ENCODE results near the gene SEMA5B.
A peak's percentile ranks its signal among the peaks of the same experiment; 100 is the strongest.

The SEMA5B gene, protein sequence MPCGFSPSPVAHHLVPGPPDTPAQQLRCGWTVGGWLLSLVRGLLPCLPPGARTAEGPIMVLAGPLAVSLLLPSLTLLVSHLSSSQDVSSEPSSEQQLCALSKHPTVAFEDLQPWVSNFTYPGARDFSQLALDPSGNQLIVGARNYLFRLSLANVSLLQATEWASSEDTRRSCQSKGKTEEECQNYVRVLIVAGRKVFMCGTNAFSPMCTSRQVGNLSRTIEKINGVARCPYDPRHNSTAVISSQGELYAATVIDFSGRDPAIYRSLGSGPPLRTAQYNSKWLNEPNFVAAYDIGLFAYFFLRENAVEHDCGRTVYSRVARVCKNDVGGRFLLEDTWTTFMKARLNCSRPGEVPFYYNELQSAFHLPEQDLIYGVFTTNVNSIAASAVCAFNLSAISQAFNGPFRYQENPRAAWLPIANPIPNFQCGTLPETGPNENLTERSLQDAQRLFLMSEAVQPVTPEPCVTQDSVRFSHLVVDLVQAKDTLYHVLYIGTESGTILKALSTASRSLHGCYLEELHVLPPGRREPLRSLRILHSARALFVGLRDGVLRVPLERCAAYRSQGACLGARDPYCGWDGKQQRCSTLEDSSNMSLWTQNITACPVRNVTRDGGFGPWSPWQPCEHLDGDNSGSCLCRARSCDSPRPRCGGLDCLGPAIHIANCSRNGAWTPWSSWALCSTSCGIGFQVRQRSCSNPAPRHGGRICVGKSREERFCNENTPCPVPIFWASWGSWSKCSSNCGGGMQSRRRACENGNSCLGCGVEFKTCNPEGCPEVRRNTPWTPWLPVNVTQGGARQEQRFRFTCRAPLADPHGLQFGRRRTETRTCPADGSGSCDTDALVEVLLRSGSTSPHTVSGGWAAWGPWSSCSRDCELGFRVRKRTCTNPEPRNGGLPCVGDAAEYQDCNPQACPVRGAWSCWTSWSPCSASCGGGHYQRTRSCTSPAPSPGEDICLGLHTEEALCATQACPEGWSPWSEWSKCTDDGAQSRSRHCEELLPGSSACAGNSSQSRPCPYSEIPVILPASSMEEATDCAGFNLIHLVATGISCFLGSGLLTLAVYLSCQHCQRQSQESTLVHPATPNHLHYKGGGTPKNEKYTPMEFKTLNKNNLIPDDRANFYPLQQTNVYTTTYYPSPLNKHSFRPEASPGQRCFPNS

DNA sequence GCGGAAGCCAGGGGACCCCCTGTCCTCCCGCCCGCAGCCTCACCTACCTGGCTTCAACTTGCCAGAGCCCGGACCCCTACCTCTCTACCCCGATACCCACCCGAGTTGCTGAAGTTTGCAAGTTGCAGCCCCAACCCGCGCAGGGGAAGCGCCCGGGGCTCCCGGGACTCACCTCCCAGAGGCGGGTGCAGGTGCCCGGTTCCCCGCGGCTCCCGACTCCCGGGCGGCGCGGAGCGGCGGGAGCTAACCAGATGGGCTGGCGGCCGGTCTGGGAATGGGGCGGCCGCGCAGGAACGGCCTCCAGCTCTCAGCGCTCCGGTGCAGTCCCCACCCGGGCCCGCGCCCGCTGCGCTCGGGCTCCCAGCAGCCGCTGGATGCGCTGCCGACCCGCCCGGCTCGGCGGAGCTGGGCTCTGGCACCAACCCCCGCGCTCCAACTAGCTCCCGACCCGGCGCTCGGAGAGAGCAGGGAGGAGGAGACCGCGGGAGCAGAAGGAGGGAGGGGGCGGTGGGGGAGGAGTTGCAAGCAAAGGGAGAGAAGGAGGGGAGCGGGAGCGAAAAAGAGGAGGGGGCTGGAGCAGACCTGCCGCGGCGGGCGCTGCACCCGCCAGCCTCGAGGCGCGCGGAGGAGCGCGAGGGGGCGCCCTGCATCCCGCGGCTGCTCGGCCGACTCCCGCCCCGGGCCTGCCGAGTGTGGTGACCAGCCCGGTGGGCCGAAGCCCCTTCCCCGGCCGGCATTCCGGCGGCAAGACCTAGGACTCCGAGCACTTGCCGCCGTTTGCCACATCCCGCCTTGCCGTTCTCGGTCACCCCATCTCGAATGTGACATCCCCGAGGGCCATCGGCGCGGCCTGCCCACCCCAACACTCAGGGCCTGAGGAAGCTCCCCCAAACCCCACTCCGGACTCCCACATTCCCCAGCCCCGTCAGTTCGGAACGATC lies at the start of gene SEMA5B:
Gene SEMA5B, minus strand, starts transcription at position 472 of the 941 bp plus-strand sequence. CDS start 66,500 bp downstream, outside the sequence.
- peak; percentile 21 for DNase-seq

DNA sequence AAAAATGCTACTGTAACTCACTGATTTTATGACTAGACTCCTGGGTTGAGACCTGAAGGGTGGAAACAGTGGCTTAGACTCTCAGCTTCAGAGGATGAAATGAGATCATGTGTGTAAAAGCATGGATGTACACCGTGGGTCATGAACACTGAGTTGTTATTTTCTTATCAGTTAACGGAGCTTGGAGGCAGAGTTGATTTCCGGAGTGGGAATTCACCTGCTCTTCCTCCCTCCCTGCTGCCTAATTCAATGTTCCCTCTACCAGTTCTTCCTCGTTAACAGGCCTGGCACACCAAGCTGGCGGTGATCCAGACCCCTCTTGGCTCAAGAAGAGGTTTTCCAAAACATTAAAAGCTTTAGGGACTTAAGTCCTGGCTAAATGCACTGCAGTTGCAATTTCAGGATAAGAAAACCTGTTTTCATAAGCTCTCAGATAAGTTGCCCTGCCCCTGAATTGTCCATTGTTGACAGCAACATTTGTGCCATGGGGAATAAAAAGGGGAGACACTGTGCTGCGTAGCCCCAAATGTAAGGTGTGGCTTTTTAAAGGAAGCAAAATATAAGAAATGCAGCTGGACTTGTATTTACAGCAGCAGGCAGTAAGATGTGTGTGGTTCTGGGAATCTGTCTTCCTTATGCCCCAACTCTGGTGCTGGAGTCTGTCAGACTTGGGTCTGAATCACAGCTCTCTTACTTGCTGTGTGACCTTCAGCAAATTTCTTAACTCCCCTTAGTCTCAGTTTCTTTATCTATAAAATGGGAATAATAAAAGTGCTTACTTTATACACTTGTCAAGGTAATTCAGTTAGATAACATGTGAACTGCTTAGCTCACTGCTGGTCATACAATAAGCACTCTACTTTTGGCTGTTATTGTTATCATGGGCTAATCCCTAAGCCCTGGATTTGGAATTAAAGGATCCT lies 49.2 kb upstream of the SEMA5B start:
- no peak for DNase-seq

DNA sequence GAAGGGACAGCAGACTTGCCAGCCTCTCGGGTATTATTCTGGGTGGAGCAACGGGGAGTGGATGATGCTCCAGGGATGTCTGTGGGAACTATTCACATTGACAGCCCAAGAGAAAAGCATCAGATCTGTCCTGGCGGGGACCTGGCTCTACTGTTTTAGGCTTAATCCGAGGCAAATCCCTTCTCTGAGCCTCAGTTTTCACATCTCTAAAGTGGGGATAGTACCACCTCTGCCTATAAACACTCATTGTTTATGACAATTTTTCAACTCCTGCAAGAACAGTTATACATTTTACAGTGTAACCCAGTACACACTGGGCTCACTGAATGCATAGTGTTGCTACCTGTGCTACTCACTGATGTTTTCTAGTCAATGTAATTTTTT lies 48.5 kb upstream of the SEMA5B start:
- DNase-seq = no peak

DNA sequence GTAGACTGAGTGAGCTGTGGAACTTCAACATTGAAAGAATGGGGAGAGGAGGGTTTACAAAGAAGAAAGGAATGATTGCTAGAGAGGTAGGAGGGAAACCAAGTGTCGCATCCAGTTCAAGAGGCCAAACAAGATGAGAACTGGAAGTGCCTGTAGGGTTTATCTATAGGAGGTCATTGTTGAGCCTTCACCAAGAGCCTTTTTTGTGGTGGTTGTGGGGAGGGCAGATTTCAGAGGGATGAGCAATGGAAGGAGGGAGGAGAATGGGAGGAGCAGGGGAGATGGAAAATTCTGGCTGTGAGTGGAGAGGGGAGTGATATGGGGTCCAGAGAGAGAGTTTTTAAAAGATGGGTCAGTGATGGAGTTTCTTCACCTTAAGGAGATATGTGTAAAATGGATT lies 47.8 kb upstream of the SEMA5B start:
- no peak for DNase-seq

DNA sequence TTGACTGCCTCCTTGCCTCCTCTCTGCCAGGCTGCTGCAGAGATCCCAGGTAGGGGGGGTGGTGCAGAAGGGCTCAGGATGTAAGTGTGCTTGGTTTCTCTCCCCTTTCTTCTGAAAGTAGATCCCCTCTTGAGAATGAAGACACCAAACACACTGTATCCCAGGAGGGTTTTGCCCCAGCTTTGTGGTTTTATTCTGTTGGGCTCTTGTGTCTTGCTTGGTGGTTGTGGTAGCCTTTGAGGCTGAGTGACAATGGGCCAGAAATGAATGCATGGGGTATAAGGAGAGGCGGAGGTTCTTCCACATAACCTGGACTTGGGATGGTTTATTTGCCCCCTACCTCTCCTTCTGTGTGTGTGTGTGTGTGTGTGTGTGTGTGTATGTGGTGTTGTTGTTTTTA lies 45.0 kb upstream of the SEMA5B start:
- no peak for DNase-seq

DNA sequence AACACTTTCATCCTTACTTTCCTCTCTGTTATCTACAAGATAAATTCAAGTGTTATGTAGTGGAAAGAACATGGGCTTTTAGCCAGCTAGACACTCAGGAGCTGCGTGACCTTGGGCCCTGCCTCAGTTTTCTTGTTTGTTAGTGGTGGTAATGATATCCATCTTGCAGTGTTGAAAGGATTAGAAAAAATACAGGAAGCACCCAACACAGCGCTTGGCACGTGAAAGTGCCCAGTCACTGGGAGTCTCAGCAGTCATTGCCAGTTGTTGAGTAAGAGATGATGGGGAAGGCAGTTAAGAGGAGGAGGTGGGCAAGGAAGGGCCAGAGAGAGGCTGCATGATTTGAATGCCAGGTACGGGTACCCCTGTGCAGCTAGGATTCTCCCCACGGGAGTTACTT lies 44.6 kb upstream of the SEMA5B start:
- DNase-seq = no peak

DNA sequence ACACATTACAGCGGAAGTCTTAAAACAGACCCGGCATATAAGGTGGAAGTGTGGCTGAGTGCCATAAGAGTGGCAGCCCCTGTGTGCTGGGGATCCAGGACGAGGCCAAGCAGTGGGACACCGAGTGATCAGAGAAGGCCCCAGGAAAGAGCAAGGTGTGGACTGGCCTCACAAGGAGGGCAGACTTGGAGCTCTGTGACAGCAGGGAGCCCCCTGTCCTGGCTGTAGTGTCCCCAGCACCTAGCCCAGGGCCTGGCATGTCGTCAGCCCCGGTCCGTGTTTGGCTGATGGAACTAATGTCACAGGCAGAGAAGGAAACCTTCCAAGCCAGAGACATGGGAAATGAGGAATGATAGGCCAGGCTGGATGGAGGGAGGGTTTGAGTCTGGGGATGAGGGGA lies 44.0 kb upstream of the SEMA5B start:
- no peak for DNase-seq

DNA sequence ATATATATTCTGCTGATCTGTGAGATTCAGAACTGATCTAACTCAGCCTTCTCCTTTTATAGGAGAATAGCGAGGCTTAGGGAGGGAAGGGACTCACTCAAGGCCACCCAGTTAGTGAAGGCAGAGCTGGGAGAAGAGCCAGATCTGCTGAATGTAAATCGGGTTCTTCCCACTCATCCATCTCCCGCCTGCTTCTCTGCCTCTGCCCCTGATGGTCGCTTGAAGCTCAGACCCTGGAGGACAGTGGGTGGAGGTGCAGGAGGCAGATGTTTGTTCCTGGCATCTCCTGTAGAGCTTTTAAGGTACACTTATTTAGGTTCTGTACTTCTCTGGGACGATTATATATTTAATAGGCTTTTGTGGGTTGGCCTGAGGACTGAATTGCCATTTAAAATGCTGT lies 43.6 kb upstream of the SEMA5B start:
- DNase-seq = no peak

DNA sequence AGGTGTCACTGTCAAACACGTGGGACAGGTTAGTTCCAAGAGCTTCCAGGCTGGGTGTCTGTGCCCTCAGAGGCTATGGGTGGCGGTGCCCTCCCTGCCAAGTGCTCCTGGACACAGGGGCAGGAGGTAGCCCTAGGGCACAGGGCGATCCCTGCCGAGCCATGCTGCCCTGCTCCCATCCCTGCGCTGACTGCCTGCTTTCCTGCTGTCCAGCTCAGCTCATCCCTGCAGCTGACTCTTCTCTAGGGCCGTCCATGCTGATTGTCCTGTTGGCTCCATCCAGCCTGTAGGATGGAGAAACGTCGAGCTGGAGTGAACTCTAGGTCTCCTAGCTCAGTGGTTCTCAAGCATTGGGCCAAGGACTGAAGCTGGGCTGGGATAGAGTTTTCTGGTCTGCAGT lies 42.9 kb upstream of the SEMA5B start:
- DNase-seq = no peak

DNA sequence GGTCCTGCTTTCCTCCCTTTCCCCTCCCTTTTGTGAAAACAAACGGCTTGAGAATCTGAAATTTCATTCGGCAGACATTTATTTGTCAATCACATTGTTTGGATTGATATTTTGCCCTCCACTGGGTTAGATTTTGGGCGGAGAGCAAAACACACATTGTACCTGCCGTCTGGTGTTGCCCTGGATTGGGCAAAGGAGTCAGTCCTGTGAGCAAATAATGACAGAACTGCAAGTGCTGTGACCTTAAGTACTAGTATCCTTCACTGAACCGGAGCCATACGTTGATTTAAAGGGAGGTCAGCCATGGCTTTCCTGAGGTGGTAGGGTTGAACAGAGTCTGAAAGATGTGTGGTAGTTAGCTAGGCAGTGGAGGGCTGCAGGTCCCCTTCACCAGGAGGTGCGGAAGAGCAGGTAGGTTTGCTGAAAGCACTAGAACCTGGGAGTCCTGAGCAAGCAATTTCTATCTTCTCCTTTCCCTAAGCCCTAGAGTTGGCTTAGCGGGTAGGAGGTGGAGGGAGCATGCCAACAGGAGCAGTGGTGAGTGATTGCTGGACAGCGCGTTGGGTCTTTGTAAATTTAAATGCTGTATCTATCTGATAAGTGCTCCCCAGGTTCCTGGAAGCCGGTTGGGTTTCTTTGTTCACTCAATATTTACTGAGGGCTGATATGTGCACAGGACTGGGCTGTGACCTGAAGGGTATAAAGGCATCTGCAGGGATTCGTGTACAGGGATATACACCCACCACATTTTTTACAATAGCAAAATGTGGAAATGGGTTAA lies 41.2 kb upstream of the SEMA5B start:
- DNase-seq = no peak

DNA sequence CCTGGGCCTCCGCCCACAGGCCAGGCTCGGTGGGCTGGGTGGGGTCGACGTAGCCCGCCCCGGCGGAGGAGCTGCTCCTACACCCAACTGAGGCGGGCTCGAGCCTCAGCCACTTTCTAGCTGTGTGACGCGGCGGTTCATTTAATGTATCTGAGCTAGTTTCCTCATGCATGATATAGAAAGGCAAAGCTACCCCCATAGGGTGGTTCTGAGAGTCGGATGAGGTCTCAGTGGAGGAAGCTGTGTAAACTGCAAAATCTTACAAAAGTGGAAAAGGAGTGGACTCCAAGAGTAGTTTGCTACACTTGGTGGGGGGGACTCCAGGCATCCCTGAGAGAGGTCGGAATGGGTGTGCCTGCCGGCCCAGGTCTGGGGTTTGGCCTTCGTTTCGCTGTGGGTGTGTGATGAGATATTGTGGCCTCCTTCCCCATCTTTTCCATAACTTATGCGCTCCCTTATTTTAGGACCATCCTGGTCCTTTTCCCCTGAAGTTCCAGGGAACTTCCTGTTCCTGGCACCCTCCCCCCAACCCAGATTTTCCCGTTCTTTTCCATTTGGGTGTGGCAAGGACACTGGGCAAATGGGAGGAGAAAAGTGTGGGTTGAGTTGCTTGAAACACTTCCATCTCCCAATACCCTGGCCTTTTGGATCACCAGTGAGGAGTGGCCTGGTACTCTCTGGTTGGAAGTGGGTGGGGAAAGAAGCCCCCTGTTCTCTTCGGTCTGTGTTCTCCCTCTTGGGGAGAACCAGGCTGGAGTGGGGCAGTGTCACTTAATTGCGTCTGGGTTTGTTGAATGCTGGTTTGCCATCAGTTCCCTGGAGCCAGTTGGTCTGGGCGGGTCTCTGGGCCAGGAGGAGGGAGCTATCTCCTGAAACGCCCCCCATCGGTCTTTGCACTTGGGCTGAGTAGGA lies 40.4 kb upstream of the SEMA5B start:
- no peak for DNase-seq

DNA sequence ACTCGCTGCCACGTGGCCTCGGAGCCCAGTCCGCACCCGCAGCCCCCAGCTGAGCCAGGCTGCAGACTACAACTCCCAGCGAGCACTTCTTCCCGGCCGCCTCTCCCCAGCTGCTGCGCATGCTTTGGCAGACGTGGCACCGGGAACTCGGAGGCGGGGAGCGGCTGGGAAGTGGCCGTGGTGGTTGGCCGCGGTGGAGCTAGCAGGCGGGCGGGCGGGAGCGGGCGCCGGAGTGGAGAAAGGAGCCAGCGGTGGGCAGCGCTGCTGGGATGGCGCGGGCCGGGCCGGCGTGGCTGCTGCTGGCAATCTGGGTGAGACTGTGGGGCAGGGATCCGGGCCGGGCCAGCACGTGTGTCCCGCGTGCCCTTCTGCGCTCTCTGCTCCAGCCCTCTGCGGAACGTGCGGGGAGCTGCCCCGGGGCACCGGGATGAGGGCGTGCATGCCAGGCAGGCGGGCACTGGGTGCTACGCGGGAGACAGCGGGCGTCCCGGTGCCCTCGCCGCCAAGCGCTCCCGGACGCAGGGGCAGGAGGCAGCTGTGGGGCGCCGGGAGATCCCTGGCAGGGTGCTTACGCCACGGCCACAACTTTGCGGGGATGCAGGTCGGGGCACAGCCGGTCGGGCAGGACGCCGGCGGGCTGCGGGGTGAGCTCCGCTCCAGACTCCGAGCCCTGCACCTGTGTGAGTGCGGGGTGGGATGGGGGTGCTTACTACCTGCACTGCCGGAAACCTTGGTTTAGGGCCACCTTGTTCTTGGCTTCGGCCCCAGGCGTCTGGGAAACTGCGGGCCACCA lies 39.5 kb upstream of the SEMA5B start, which contains the start of gene PDIA5:
Gene PDIA5, plus strand, starts transcription at position 130 of the 793 bp plus-strand sequence. Its CDS starts 140 bp downstream, at position 270.
- peak; percentile 72 for DNase-seq

DNA sequence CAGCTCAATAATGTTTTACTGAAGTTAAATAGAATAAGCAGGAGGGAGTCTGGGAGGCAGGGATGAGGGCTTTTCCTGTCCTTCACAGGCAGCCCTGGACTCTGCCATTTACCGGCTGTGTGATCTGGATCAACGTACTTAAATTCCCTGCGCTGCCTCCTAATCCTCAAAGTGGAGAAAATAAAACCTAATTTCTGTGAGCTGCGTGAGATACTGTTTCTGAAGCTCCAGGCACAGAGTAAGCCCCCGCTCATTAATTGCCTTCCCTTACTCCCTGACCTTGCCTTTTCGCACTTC lies 39.0 kb upstream of the SEMA5B start:
- DNase-seq = no peak

DNA sequence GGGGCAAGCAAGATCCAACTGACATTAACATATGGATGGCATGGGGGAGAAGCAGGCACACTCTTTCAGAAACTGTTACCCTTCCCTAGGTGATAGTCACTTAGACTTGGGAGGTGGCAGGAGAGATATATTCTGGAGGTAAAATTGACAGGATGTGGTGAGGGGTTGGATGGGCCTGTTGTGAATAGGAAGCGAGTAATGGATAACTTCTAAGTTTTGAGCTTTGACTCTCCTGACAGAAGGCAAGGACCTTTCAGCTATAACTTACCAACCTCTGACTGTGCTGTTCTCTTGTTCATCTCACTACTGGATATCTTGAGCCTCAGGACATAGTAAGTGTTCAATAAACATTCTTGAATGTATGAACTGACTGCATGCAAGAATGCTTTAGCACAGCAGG lies 37.4 kb upstream of the SEMA5B start:
- DNase-seq = no peak

DNA sequence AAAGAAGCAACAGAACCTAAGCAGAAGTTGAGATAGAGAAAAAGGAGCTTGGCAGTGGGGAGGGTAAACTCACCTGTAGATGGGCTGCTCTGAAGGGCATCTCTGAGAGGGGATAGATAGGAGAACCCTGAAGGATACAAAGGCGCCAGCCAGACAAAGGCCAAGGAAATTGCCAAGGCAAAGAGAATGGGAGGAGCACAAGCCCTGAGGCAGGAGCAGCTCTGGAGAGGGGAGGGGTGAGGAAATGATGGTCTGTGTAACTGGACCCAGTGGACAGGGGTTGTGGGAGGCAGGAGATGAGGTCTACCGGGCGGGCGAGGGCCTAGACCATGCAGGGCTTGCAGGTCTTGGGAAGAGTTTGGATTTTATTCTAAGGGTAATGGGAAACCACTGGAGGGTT lies 36.9 kb upstream of the SEMA5B start:
- no peak for DNase-seq

DNA sequence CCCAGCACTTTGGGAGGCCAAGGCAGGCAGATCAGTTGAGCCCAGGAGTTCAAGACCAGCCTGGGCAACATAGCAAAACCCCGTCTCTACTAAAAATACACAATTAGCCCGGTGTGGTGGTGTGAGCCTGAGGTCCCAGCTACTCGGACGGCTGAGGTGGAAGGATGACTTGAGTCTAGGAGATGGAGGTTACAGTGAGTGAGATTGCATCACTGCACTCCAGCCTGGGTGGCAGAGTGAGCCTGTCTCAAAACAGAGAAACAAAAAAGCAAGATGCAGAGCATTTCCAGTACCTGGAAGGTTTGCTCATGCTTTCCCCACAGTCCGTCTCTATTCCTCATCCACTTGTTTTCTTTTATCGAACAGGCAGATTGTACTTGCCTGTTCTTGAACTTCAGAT lies 35.5 kb upstream of the SEMA5B start:
- no peak for DNase-seq

DNA sequence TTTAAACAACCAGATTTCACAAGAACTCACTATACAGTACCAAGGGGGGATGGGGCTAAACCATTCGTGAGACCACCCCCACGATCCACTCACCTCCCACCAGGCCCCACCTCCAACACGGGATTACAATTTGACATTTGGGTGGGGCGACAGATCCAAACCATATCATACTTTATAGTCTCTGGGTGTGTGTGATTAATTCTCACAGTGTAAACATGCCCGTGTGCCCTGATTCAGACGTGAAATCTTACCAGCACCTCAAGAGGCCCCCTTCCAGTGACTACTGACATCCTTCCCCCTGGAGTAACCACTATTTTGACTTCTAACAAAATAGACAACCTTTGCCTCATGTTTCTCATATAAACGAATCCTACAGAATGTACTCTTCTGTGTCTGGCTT lies 34.3 kb upstream of the SEMA5B start:
- DNase-seq = no peak

DNA sequence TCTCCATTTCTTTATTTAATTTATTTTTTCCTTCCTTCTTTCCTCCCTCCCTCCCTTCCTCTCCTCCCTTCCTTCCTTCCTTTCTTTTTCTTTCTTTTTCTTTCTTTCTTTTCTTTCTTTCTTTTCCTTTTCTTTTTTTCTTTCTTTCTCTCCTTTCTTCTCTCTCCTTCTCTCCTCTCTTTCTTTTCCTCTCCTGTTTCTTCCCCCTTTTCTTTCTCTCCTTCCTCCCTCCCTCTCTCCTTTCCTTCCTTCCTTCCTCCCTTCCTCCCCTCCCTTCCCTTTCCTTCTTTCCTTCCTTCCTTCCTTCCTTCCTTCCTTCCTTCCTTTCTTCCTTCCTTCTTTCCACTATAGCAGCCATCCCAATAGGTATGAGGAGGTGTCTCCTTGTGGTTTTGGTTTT lies 32.5 kb upstream of the SEMA5B start:
- no peak for DNase-seq

DNA sequence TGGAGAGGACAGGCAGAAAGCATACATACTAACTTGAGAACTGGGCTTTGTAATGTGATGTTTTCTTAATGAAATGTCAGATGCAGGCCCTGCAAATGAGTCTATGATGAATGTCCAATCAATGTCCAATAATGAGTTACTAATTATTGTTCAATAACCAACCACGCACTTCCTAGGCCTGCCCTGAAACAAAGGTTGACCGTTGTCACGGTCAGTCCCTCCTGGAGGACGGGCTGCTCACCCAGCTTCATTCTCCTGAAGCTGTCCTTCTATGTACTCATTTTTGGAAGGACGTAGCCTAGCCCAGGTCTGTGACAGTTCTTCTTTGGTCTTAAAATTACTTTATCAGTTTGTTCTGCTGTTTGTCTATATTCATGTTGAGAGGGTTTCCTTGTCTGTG lies 30.9 kb upstream of the SEMA5B start:
- DNase-seq = no peak
